ENCODE data around the gene SPANXN2.

- TF ChIP-seq MAX (IDR thresholded peaks at IDR 0.05) (no peak), YY1 (IDR thresholded peaks at IDR 0.05) (no peak), CTCF (IDR thresholded peaks at IDR 0.05; ENCODE audit: low read depth, low read length, missing input control) (no peak), NR2F2 (IDR thresholded peaks at IDR 0.05) (no peak), GABPA (IDR thresholded peaks at IDR 0.05 in 1 of 2, conservative IDR thresholded peaks at IDR 0.05 in 1 of 2) (no peak), REST (IDR thresholded peaks at IDR 0.05) (no peak), RAD21 (IDR thresholded peaks at IDR 0.05) (no peak), TAF1 (conservative IDR thresholded peaks at IDR 0.05) (no peak), ATF3 (IDR thresholded peaks at IDR 0.05) (no peak), RXRA (IDR thresholded peaks at IDR 0.05) (no peak), ZBTB33 (IDR thresholded peaks at IDR 0.05) (no peak), HNF4G (IDR thresholded peaks at IDR 0.05) (no peak), SP1 (IDR thresholded peaks at IDR 0.05) (no peak), JUND (IDR thresholded peaks at IDR 0.05) (no peak)
Observed at GRCh38 chrX:143768976-143769375, 48.4 kb upstream of the SPANXN2 start.

Data from liver (tissue), 3 donors.